GM19043 (cell line): ENCODE measurements around the gene GTPBP3.

Source experiments
- ATAC-seq: cut with Tn5 transposase; IDR thresholded peaks from one replicate; pipeline ENCODE4 v1.9.1; 2021; ENCODE audit warnings: low read depth; ENCODE audit not compliant: unreplicated experiment

Gene GTPBP3

DNA sequence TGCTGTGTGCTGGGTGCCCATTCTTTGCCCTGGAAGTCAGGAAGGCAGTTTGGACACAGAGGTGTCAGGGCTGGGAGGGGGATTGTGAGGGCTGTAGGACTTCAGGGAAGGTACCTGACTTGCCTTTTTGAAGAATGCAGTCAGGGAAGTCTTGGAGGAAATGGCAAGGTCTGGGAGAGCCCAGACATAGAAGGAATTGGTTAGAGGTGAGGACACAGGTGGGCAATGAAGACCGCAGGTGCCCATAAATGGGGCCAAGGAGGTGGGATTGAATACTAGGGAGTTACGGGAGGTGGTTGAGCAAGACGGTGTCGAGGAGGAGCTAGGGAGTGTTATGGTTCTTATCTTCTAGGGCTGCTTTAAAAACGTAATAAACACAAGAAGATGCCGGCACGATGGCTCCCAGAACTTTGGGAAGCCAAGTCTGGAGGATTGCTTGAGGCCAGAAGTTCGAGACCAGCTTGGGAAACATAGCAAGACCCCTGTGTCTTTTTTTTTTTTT, 29.4 kb upstream of the GTPBP3 start:
- ATAC-seq: no peak

GRCh38 chr19:17309198-17309964, 28.0 kb upstream of the GTPBP3 start, which contains the start of gene DDA1:
DDA1 (plus strand) TSS chr19:17309563; CDS start chr19:17309655, 92 bp downstream.
- ATAC-seq: peak; percentile 73

- ATAC-seq: no peak
Measured at GRCh38 chr19:17309965-17310461, 27.3 kb upstream of the GTPBP3 start.

DNA sequence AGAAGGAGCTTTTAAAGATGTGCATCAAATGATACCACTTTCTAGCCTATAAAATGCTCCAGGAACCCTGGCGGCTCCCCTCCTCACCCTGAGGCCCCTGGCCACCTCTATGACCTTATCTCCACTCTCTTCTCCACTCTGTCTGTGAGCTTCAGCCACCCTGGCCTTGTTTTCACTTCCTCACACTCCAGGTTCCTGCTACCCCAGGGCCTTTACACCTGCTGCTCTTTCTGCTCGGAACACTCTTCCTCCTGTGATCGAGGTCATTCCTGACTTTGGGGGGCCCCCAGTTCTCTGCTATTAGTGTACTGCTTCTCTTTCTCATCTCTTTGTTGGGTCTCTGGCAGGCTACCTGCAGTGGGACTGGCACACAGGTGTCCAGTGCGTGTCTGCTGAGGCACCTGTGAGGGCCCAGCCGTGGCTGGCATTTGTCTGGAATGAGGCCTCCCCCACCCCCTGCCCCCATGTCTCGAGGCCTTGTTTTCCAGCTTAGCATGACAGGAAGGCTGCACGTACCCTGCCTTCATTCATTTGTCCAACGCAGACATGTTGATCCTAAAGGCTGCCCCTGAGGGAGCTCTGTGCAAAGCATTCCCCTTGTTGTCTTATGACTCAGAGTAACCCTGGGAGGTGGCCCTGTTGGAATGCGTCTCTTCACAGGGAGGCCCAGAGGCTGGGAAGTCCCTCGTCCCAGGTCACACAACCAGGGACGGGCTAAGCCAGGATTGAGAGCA, 25.7 kb upstream of the GTPBP3 start:
- ATAC-seq: no peak

- ATAC-seq: no peak
Measured at GRCh38 chr19:17312189-17313113, 24.9 kb upstream of the GTPBP3 start.

GRCh38 chr19:17314007-17314593, 23.3 kb upstream of the GTPBP3 start:
- ATAC-seq: no peak

GRCh38 chr19:17318966-17319365, 18.4 kb upstream of the GTPBP3 start:
- no peak for ATAC-seq

DNA sequence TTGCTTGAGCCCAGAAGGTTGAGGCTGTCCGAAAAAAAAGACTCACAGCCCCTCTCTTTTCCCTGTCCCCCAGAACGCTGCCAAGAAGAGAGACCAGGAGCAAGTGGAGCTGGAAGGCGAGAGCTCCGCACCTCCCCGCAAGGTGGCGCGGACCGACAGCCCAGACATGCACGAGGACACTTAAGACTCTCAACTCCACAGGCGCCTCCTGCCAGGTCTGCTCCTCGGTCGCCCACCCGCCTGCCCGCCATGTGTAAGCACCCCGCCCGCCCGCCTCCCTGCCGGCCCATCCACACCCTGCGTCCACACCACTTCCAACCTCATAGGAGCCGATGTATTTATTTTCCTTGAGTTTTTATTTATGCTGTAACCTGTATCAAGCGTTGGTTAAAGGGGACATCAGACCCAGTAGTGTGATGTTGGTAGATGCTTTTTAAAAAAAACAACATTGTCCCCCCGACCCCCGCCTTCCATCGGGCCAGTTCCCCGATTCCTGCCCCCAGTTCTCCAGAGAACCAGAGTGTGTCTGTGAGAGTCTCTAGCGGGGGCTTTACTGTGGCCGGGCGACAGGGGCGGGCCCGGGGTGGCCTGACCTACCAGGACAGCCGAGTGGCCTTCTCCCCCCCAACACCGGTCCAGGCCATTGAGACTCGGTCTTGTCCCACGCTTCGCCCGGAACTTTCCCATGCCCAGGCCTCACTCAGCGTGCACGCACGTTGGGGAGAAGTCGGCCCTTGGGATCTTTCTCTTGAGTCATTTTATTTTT, 17.7 kb upstream of the GTPBP3 start:
- no peak for ATAC-seq

DNA sequence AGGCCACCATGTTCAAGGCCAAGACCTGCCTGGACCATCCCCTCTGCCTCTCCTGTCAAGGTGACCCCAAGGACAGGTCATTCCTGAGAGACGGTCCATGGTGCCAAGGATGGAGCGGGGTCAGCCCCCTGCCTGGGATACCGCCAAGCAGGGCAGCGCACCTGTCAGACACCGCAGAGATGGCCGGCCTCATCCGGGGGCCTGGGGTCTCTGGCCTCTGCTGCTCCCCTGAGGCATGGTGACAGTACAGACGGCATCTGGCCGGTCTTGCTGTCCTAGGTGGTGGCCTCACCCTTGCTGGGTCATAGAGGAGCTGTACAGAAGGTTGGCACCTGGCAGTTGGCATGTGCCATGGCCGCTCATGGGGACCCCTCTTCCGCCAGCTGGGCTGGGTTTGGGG, 16.9 kb upstream of the GTPBP3 start:
- no peak for ATAC-seq

DNA sequence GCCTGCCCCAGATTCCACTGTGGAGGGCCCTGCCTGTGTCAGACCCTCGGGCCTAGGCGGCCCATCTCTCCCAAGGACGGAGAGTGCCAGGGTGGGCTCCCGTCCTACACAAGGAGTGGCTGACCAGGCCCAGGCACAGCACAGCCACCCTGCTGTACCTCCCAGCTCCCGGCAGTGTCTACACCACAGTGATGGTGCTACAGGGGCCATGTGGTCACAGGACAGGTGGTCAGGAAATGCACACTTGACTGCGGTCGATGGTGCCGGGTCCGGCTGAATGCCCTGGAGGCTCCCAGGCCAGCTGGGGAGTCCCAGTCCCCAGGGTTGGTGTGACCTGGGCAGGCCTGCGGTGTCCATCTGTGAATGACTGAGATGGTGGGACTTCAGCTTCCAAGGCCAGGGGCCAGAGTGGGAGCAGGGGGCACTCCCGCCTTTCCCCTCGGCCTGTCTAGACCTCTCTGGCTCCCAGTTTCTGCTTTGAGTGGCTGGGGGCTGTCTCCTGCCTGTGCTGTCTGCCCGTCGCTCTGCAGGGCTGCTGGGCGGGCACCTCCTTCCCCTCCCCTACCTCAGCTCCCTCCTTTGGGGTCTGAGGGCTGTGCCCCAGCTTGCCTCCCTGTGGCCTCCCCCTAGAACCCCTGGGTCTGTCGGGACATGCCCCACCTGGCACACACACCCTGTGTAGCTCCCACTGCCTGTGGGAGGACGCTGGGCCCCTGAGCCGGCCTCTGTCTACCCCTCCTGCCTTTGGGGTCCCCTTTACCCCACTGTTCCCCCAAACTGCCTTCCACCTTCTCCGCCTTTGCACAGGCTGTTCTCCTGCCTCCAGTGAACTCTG, 15.5 kb upstream of the GTPBP3 start:
- ATAC-seq: no peak

DNA sequence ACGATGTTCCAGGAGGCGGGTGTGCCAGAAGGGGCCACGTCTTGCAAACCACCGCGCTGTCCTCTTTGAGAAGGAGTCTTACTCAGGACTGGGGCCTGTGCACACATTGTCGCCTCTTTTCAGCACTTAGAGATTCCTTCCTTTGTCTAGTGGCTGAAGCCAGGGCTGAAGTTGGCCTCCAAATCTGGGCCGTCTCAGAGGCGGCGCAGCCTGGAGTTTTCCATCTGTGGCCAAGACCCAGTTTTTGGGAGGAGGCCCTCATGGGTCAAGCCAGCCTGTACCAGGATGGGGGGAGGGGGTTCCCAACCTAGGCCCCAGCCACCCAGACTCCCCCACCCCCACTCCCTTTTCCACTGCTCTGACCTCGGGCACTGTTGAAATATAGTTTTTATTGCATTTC, 14.5 kb upstream of the GTPBP3 start:
- no peak for ATAC-seq

- ATAC-seq: no peak
Measured at GRCh38 chr19:17323300-17323963, 13.9 kb upstream of the GTPBP3 start.

DNA sequence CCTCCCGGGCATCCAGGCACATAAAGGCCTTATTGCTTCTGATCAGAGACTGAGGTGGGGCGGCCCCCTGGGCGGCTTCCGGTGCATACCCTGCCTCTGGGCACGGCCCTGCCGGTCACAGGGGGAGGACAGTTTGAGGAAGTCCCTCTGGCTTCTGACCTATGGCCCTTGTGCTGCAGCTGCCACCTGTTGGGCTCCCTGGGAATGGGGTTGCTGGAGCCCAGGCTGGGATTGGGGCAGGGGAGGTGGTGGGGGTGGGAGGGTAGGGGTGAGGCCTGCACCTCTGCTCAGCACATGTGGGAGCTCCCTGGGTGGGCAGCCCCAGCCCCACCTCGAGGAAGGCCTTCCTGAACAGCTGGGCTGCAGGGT, 13.4 kb upstream of the GTPBP3 start:
- no peak for ATAC-seq

GRCh38 chr19:17324357-17325114, 12.8 kb upstream of the GTPBP3 start:
- ATAC-seq: no peak

- ATAC-seq: no peak
Measured at GRCh38 chr19:17325133-17325532, 12.2 kb upstream of the GTPBP3 start.

- ATAC-seq: no peak
Measured at GRCh38 chr19:17325881-17326594, 11.3 kb upstream of the GTPBP3 start.

- ATAC-seq: no peak
Measured at GRCh38 chr19:17326595-17326966, 10.8 kb upstream of the GTPBP3 start.
